ENCODE measurements around the gene MSH2. TPM values are rescaled to one million over a fixed set of nuclear protein-coding genes. Genes with fewer than 3 reads are reported as not detected.
"Not testable (repeated sequence)": the region's sequence is repeated elsewhere in the genome, so short reads cannot be mapped to it uniquely, and the experiment has no call there.

The MSH2 gene
- total RNA-seq, 1 donor from 2014 or later = 81.9 TPM

GRCh38 chr2:47360283-47360682 lies 42.7 kb upstream of the MSH2 start:
- Mint-ChIP-seq H3K27me3 (ENCODE audit: low read depth) (no peaks in the 10 kb centered on the region), H3K4me1 (no peaks in the 10 kb centered on the region), H3K4me3 (no peak overlapping the region), H3K9me3 (no peaks in the 10 kb centered on the region), H3K27ac (ENCODE audit: unreplicated experiment) (no peak overlapping the region), H3K36me3 (ENCODE audit: low read depth) (no peaks in the 10 kb centered on the region)
- no peak for DNase-seq (ENCODE audit: low read depth, low spot score)
- TF ChIP-seq CTCF (conservative IDR thresholded peaks at IDR 0.05) = no peak

GRCh38 chr2:47360927-47361326 lies 42.0 kb upstream of the MSH2 start:
- Mint-ChIP-seq H3K9me3 (no peaks in the 10 kb centered on the region), H3K27me3 (ENCODE audit: low read depth) (no peaks in the 10 kb centered on the region), H3K27ac (ENCODE audit: unreplicated experiment) (no peak overlapping the region), H3K4me1 (no peaks in the 10 kb centered on the region), H3K36me3 (ENCODE audit: low read depth) (no peaks in the 10 kb centered on the region), H3K4me3 (no peak overlapping the region)
- TF ChIP-seq CTCF (conservative IDR thresholded peaks at IDR 0.05) = no peak
- DNase-seq (ENCODE audit: low read depth, low spot score) = no peak

- not testable (repeated sequence) for H3K27ac Mint-ChIP-seq (ENCODE audit: unreplicated experiment); H3K36me3 Mint-ChIP-seq (ENCODE audit: low read depth); H3K27me3 Mint-ChIP-seq (ENCODE audit: low read depth); DNase-seq (ENCODE audit: low read depth, low spot score); H3K4me3 Mint-ChIP-seq; H3K9me3 Mint-ChIP-seq; H3K4me1 Mint-ChIP-seq
Measured at GRCh38 chr2:47361505-47362229, 41.3 kb upstream of the MSH2 start.

- peak; percentile 16 for DNase-seq (ENCODE audit: low read depth, low spot score)
- no peaks in the 10 kb centered on the region for H3K36me3 Mint-ChIP-seq (ENCODE audit: low read depth)
- H3K4me3 Mint-ChIP-seq = peak overlapping the region; percentile 10
- H3K27ac Mint-ChIP-seq (ENCODE audit: unreplicated experiment) = no peak overlapping the region
- H3K9me3 Mint-ChIP-seq = no peaks in the 10 kb centered on the region
- peaks cover 14% of the 10 kb centered on the region for H3K4me1 Mint-ChIP-seq
- peak; percentile 40 for TF ChIP-seq CTCF (conservative IDR thresholded peaks at IDR 0.05)
- H3K27me3 Mint-ChIP-seq (ENCODE audit: low read depth) = peaks cover 19% of the 10 kb centered on the region
Measured at GRCh38 chr2:47373747-47374146, 29.2 kb upstream of the MSH2 start.

- H3K36me3 Mint-ChIP-seq (ENCODE audit: low read depth) = no peaks in the 10 kb centered on the region
- peaks cover 13% of the 10 kb centered on the region for H3K4me1 Mint-ChIP-seq
- peaks cover 13% of the 10 kb centered on the region for H3K27me3 Mint-ChIP-seq (ENCODE audit: low read depth)
- no peak overlapping the region for H3K4me3 Mint-ChIP-seq
- DNase-seq (ENCODE audit: low read depth, low spot score) = no peak
- TF ChIP-seq CTCF (conservative IDR thresholded peaks at IDR 0.05) = no peak
- no peaks in the 10 kb centered on the region for H3K9me3 Mint-ChIP-seq
- no peak overlapping the region for H3K27ac Mint-ChIP-seq (ENCODE audit: unreplicated experiment)
Measured at GRCh38 chr2:47375307-47375706, 27.6 kb upstream of the MSH2 start.

- no peaks in the 10 kb centered on the region for H3K36me3 Mint-ChIP-seq (ENCODE audit: low read depth)
- DNase-seq (ENCODE audit: low read depth, low spot score) = no peak
- no peak overlapping the region for H3K4me3 Mint-ChIP-seq
- no peaks in the 10 kb centered on the region for H3K9me3 Mint-ChIP-seq
- no peaks in the 10 kb centered on the region for H3K4me1 Mint-ChIP-seq
- TF ChIP-seq CTCF (conservative IDR thresholded peaks at IDR 0.05) = no peak
- H3K27ac Mint-ChIP-seq (ENCODE audit: unreplicated experiment) = no peak overlapping the region
- H3K27me3 Mint-ChIP-seq (ENCODE audit: low read depth) = no peaks in the 10 kb centered on the region
Measured at GRCh38 chr2:47379384-47379783, 23.6 kb upstream of the MSH2 start.

Data from neural crest cell (in vitro differentiated cells).